HEK293 (cell line): ENCODE measurements around the gene NFKBIZ.

Source experiments
- CTCF ChIA-PET: fragments of 350-600 bp; formaldehyde crosslinking; extraction: SDS; loops from one replicate; lab custom pipeline; 2021; ENCODE audit warnings: antibody characterized with exemption; lab: Yijun Ruan, JAX
- POLR2A ChIA-PET: fragments of 300-600 bp; formaldehyde crosslinking; extraction: SDS; loops from one replicate; lab custom pipeline; 2020; ENCODE audit warnings: antibody characterized with exemption, inconsistent platforms; lab: Yijun Ruan, JAX
- H3K27ac ChIP-seq: fragments of 200-500 bp; sonication (Bioruptor generic); 2 replicates; pipeline ENCODE4 v1.5.1; 2014; ENCODE audit warnings: low read depth, low read length, control low read depth, inconsistent platforms; ENCODE audit errors: extremely low read depth
- H3K36me3 ChIP-seq, 2 experiments: fragments of 200-500 bp in 1 of 2; sonication (Bioruptor generic) in 1 of 2; 1 replicate in 1 of 2; 2 replicates in 1 of 2; pipeline ENCODE4 v1.5.1; 2014 to 2017; ENCODE audit warnings: inconsistent platforms in 2 of 2, low read length in 2 of 2; ENCODE audit not compliant: control insufficient read depth in 2 of 2, insufficient read depth in 1 of 2
- H3K4me1 ChIP-seq: fragments of 200-500 bp; sonication (Bioruptor generic); 2 replicates; pipeline ENCODE4 v1.5.1; 2014; ENCODE audit warnings: mild to moderate bottlenecking, low read length, inconsistent platforms; ENCODE audit not compliant: control insufficient read depth, insufficient read depth
- H3K4me3 ChIP-seq: 2 replicates; pipeline ENCODE4 v1.5.1; 2011; ENCODE audit warnings: low read depth, mild to moderate bottlenecking, control low read depth, low read length, moderate library complexity
- H3K9me3 ChIP-seq: fragments of 200-500 bp; sonication (Bioruptor generic); 2 replicates; pipeline ENCODE4 v1.5.1; 2014; ENCODE audit warnings: low read depth, low read length, inconsistent platforms; ENCODE audit not compliant: control insufficient read depth, insufficient read depth
- GLI4 ChIP-seq: fragments of 450-650 bp; formaldehyde crosslinking; IDR thresholded peaks from 2 replicates; pipeline ENCODE4 v1.5.1; 2016; ENCODE audit warnings: missing biosample characterization, missing genetic modification characterization
- IKZF3 ChIP-seq: fragments of 450-650 bp; IDR thresholded peaks from 2 replicates; pipeline ENCODE4 v1.5.0; 2018; ENCODE audit warnings: missing biosample characterization, mild to moderate bottlenecking, missing genetic modification characterization, moderate library complexity
- SALL2 ChIP-seq: fragments of 450-650 bp; formaldehyde crosslinking; IDR thresholded peaks from 2 replicates; pipeline ENCODE4 v1.5.0; 2017; ENCODE audit warnings: missing biosample characterization, mild to moderate bottlenecking, missing genetic modification characterization, borderline replicate concordance
- SCRT2 ChIP-seq: fragments of 450-650 bp; formaldehyde crosslinking; IDR thresholded peaks from 2 replicates; pipeline ENCODE4 v1.5.1; 2016; ENCODE audit warnings: missing biosample characterization, missing genetic modification characterization
- SP3 ChIP-seq: fragments of 450-650 bp; formaldehyde crosslinking; IDR thresholded peaks from 2 replicates; pipeline ENCODE4 v1.5.1; 2016; ENCODE audit warnings: missing biosample characterization, missing genetic modification characterization
- TCF7L2 ChIP-seq: IDR thresholded peaks from 2 replicates; pipeline ENCODE4 v1.6.1; 2011; ENCODE audit warnings: low read depth, mild to moderate bottlenecking, inconsistent platforms, low read length, moderate library complexity, borderline replicate concordance
- YY1 ChIP-seq: fragments of 450-650 bp; formaldehyde crosslinking; IDR thresholded peaks from 2 replicates; pipeline ENCODE4 v1.5.1; 2018; ENCODE audit warnings: missing biosample characterization, missing genetic modification characterization
- ZBTB26 ChIP-seq: fragments of 450-650 bp; formaldehyde crosslinking; optimal IDR thresholded peaks from 2 replicates; pipeline ENCODE3; 2016; ENCODE audit warnings: missing biosample characterization, mild to moderate bottlenecking, missing genetic modification characterization
- ZNF169 ChIP-seq: fragments of 450-650 bp; formaldehyde crosslinking; IDR thresholded peaks from 2 replicates; pipeline ENCODE4 v1.5.1; 2016; ENCODE audit warnings: missing biosample characterization, missing genetic modification characterization
- ZNF221 ChIP-seq: fragments of 450-650 bp; formaldehyde crosslinking; IDR thresholded peaks from 2 replicates; pipeline ENCODE4 v1.5.1; 2017; ENCODE audit warnings: missing biosample characterization, missing genetic modification characterization, borderline replicate concordance
- ZNF433 ChIP-seq: fragments of 450-650 bp; formaldehyde crosslinking; IDR thresholded peaks from 2 replicates; pipeline ENCODE4 v1.5.1; 2016; ENCODE audit warnings: missing biosample characterization, missing genetic modification characterization, low read depth
- ZNF521 ChIP-seq: fragments of 450-650 bp; formaldehyde crosslinking; IDR thresholded peaks from 2 replicates; pipeline ENCODE4 v1.5.1; 2017; ENCODE audit warnings: missing biosample characterization, mild to moderate bottlenecking, missing genetic modification characterization
- ZNF544 ChIP-seq: fragments of 450-650 bp; formaldehyde crosslinking; IDR thresholded peaks from 2 replicates; pipeline ENCODE4 v1.5.0; 2017; ENCODE audit warnings: missing biosample characterization, missing genetic modification characterization
- ZSCAN16 ChIP-seq: fragments of 450-650 bp; formaldehyde crosslinking; IDR thresholded peaks from 2 replicates; pipeline ENCODE4 v1.5.1; 2016; ENCODE audit warnings: missing biosample characterization, missing genetic modification characterization
- TF ChIP-seq, protein P1 (sequence below): fragments of 450-650 bp; formaldehyde crosslinking; conservative IDR thresholded peaks from 2 replicates; pipeline ENCODE4 v1.5.1; 2016; ENCODE audit warnings: low read depth, missing biosample characterization, missing genetic modification characterization
- TF ChIP-seq, protein P2 (sequence below): fragments of 450-650 bp; formaldehyde crosslinking; IDR thresholded peaks from 2 replicates; pipeline ENCODE4 v1.5.0; 2017; ENCODE audit warnings: missing biosample characterization, missing genetic modification characterization, borderline replicate concordance

The NFKBIZ gene

GRCh38 chr3:101851072-101851770 is 1.9 kb downstream of the NFKBIZ start:
- no peaks in the 10 kb centered on the region for H3K4me1 ChIP-seq
- POLR2A ChIA-PET = no interaction called here
- no peaks in the 10 kb centered on the region for H3K9me3 ChIP-seq
- CTCF ChIA-PET = interaction anchor here (1.0 to 1.5 kb wide), 4 partner anchors 37 to 378 kb away, joined by 3 to 7 read pairs (median 4); no protein-coding TSS in a partner anchor
- no peak for TF ChIP-seq ZSCAN16 (tag by site-specific recombination)
- TF ChIP-seq SALL2 = no peak
- TF ChIP-seq IKZF3 (tag by site-specific recombination) = no peak
- no peak for TF ChIP-seq ZNF544 (tag by site-specific recombination)
- TF ChIP-seq ZNF433 (tag by site-specific recombination) = no peak
- no peak for TF ChIP-seq TCF7L2
- TF ChIP-seq ZNF169 (tag by site-specific recombination) = no peak
- TF ChIP-seq, protein P1, sequence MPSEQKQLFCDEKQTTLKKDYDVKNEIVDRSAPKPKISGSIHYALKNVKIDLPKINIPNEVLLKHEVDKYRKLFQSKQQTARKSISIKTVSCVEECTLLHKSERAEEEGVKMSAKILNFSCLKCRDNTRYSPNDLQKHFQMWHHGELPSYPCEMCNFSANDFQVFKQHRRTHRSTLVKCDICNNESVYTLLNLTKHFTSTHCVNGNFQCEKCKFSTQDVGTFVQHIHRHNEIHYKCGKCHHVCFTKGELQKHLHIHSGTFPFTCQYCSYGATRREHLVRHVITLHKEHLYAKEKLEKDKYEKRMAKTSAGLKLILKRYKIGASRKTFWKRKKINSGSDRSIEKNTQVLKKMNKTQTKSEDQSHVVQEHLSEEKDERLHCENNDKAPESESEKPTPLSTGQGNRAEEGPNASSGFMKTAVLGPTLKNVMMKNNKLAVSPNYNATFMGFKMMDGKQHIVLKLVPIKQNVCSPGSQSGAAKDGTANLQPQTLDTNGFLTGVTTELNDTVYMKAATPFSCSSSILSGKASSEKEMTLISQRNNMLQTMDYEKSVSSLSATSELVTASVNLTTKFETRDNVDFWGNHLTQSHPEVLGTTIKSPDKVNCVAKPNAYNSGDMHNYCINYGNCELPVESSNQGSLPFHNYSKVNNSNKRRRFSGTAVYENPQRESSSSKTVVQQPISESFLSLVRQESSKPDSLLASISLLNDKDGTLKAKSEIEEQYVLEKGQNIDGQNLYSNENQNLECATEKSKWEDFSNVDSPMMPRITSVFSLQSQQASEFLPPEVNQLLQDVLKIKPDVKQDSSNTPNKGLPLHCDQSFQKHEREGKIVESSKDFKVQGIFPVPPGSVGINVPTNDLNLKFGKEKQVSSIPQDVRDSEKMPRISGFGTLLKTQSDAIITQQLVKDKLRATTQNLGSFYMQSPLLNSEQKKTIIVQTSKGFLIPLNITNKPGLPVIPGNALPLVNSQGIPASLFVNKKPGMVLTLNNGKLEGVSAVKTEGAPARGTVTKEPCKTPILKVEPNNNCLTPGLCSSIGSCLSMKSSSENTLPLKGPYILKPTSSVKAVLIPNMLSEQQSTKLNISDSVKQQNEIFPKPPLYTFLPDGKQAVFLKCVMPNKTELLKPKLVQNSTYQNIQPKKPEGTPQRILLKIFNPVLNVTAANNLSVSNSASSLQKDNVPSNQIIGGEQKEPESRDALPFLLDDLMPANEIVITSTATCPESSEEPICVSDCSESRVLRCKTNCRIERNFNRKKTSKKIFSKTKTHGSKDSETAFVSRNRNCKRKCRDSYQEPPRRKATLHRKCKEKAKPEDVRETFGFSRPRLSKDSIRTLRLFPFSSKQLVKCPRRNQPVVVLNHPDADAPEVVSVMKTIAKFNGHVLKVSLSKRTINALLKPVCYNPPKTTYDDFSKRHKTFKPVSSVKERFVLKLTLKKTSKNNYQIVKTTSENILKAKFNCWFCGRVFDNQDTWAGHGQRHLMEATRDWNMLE (tag by site-specific recombination) = no peak
- TF ChIP-seq, protein P2, sequence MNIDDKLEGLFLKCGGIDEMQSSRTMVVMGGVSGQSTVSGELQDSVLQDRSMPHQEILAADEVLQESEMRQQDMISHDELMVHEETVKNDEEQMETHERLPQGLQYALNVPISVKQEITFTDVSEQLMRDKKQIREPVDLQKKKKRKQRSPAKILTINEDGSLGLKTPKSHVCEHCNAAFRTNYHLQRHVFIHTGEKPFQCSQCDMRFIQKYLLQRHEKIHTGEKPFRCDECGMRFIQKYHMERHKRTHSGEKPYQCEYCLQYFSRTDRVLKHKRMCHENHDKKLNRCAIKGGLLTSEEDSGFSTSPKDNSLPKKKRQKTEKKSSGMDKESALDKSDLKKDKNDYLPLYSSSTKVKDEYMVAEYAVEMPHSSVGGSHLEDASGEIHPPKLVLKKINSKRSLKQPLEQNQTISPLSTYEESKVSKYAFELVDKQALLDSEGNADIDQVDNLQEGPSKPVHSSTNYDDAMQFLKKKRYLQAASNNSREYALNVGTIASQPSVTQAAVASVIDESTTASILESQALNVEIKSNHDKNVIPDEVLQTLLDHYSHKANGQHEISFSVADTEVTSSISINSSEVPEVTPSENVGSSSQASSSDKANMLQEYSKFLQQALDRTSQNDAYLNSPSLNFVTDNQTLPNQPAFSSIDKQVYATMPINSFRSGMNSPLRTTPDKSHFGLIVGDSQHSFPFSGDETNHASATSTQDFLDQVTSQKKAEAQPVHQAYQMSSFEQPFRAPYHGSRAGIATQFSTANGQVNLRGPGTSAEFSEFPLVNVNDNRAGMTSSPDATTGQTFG (tag by site-specific recombination) = no peak
- no peak for TF ChIP-seq GLI4 (tag by site-specific recombination)
- no peak for TF ChIP-seq ZBTB26
- TF ChIP-seq ZNF221 (tag by site-specific recombination) = no peak
- no peak for TF ChIP-seq ZNF521 (tag by site-specific recombination)
- no peak overlapping the region for H3K27ac ChIP-seq
- peak overlapping the region; percentile 91 for H3K4me3 ChIP-seq
- H3K36me3 ChIP-seq = peaks cover 17 to 47% of the 10 kb centered on the region in 2 experiments

DNA sequence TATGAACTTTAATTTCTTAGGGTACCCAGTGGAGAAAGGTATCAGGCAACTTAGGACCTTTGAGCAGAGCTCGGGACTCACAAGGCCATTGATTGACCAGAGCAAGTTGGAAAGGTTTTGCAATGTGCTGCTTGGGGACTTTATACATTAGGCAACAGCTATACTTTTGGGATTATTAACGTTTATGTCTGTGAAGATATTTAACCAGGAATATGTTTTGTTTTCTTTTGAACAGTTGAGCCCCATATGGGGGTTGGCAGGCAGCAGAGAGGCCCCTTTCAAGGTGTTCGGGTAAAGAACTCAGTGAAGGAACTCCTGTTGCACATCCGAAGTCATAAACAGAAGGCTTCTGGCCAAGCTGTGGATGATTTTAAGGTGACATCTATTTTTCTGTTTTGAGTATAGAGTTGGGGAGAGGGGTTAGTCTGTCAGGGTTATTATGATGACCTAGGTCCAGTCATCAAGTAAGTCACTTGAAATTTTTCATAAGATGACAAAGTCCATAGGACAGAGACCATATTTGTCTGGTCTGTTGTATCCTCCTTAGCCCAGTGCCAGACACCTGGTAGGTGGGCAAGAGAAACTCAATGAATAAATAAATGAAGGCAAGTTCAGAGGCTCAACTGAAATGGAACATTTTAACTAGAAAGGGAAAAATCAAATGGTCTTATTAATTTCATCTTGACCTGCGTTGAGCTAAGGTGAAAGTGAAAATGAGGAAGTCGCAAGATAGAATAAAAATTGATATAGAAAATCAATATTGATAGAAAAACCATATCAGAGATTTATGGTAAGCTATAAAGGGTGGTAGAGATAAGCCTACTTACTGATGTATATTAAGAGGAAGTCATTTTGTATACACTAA is 2.8 kb downstream of the NFKBIZ start:
- no peak overlapping the region for H3K27ac ChIP-seq
- TF ChIP-seq YY1 (tag by site-specific recombination) (no peak), SP3 (tag by site-specific recombination) (no peak), SCRT2 (peak; percentile 44)
- H3K4me1 ChIP-seq = no peaks in the 10 kb centered on the region
- ChIA-PET CTCF (interaction anchor here (1.0 to 1.5 kb wide), 4 partner anchors 38 to 377 kb away, joined by 3 to 7 read pairs (median 4); no protein-coding TSS in a partner anchor), POLR2A (no interaction called here)
- no peaks in the 10 kb centered on the region for H3K9me3 ChIP-seq
- H3K4me3 ChIP-seq = no peak overlapping the region
- peaks cover 24 to 56% of the 10 kb centered on the region in 2 experiments for H3K36me3 ChIP-seq
